Measurements from ENCODE around the gene UNCX. TPM values are rescaled to one million over a fixed set of nuclear protein-coding genes. Genes with fewer than 3 reads are reported as not detected.
"Not testable (repeated sequence)": the region's sequence is repeated elsewhere in the genome, so short reads cannot be mapped to it uniquely, and the experiment has no call there.

Gene UNCX
- total RNA-seq, 1 donor from 2014 or later: not detected

GRCh38 chr7:1253681-1254181, 21.1 kb downstream of the UNCX start:
- H3K4me3 Mint-ChIP-seq (ENCODE audit: low read depth): no peak overlapping the region
- H3K27ac Mint-ChIP-seq: no peak overlapping the region
- no peaks in the 10 kb centered on the region for H3K4me1 Mint-ChIP-seq (ENCODE audit: low read depth)
- intact Hi-C loops (cut with micrococcal nuclease): no loop called here
- H3K9me3 Mint-ChIP-seq: no peaks in the 10 kb centered on the region
- no peak for DNase-seq (ENCODE audit: low spot score)
- peaks cover 31% of the 10 kb centered on the region for H3K27me3 Mint-ChIP-seq (ENCODE audit: low read depth)
- no peaks in the 10 kb centered on the region for H3K36me3 Mint-ChIP-seq (ENCODE audit: low read depth)

DNA sequence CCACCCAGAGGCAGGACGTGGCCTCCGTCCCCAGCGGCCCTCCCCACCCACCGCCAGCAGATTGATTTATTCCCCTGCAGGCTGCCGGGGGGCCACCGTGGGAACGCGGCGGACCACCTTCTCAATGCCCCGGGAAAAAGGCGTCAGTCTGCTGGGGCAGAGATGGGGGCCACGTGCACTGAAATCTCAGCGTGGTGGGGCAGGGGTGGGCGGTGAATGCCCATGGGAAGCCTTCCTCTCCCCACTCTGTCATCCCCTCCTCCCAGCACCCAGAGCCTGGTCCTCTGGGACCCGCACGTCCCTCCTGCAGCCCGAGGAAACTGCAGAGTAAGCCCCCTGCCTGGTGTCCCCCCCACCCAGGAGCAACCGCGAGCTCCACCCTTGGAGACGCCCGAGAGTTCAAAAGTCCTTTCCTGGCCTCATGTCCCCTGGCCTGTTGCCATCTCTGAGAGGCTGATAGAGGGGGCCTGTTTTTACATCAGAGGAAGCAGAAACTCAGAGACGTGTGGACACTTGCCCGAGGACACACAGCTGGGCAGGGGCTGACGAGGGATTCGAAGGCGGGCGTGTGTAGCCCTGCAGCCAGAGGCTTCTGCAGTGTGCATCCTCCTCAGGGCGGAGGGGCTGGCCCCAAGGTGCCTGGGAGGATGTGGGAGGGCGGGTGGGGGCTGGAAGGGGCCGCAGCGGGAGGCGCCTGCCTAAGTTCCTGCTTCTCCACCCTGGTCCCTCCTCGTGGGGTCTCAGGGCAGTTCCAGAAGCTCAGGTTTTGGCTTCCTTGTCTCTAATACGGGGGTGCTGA, 21.8 kb downstream of the UNCX start:
- DNase-seq (ENCODE audit: low spot score): no peak
- no peak overlapping the region for H3K27ac Mint-ChIP-seq
- intact Hi-C loops (cut with micrococcal nuclease): no loop called here
- no peaks in the 10 kb centered on the region for H3K9me3 Mint-ChIP-seq
- H3K36me3 Mint-ChIP-seq (ENCODE audit: low read depth): no peaks in the 10 kb centered on the region
- H3K27me3 Mint-ChIP-seq (ENCODE audit: low read depth): peaks cover 30% of the 10 kb centered on the region
- H3K4me3 Mint-ChIP-seq (ENCODE audit: low read depth): no peak overlapping the region
- H3K4me1 Mint-ChIP-seq (ENCODE audit: low read depth): no peaks in the 10 kb centered on the region

- no peak overlapping the region for H3K27ac Mint-ChIP-seq
- no peak for DNase-seq (ENCODE audit: low spot score)
- no peaks in the 10 kb centered on the region for H3K9me3 Mint-ChIP-seq
- peaks cover 25% of the 10 kb centered on the region for H3K27me3 Mint-ChIP-seq (ENCODE audit: low read depth)
- H3K36me3 Mint-ChIP-seq (ENCODE audit: low read depth): no peaks in the 10 kb centered on the region
- intact Hi-C loops (cut with micrococcal nuclease): no loop called here
- no peak overlapping the region for H3K4me3 Mint-ChIP-seq (ENCODE audit: low read depth)
- no peaks in the 10 kb centered on the region for H3K4me1 Mint-ChIP-seq (ENCODE audit: low read depth)
These were observed 22.6 kb downstream of the UNCX start for GRCh38 chr7:1255080-1255816.

DNA sequence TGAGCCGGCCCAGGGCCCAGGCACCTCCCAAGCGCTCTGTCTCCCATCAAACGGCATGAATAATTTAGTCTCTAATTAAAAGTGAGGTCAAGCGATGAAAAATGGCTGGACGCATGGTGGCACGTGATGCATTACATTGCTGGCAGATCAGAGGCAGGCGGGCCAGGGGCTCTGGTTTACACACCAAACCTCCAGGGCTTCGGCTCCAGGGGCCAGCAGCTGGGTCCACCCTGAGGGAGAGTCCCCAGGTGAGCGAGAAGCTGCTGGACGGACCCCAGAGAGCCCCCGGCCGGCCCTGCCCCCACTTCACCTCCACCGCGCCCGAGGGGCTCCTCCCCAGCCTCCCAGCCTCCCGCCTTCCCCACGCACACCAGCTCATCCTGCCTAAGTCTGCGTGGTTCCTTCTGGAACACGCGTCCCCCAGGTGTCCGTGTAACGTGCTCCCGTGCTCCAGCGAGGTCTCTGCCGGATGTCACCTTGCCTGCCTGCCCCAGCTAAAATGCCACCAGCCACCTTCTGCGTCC, 23.2 kb downstream of the UNCX start:
- Mint-ChIP-seq H3K27me3 (ENCODE audit: low read depth) (peaks cover 20% of the 10 kb centered on the region), H3K4me3 (ENCODE audit: low read depth) (no peak overlapping the region)

GRCh38 chr7:1256621-1257020, 23.9 kb downstream of the UNCX start:
- Mint-ChIP-seq H3K27me3 (ENCODE audit: low read depth) (peaks cover 15% of the 10 kb centered on the region), H3K9me3 (no peaks in the 10 kb centered on the region), H3K27ac (no peak overlapping the region), H3K4me3 (ENCODE audit: low read depth) (no peak overlapping the region), H3K4me1 (ENCODE audit: low read depth) (no peaks in the 10 kb centered on the region), H3K36me3 (ENCODE audit: low read depth) (no peaks in the 10 kb centered on the region)
- intact Hi-C loops (cut with micrococcal nuclease): no loop called here
- DNase-seq (ENCODE audit: low spot score): no peak

More for the DNA sequence above, 23.2 kb downstream of the UNCX start:
- DNase-seq (ENCODE audit: low spot score): no peak
- Mint-ChIP-seq H3K4me1 (ENCODE audit: low read depth) (no peaks in the 10 kb centered on the region), H3K27ac (no peak overlapping the region), H3K36me3 (ENCODE audit: low read depth) (no peaks in the 10 kb centered on the region), H3K9me3 (no peaks in the 10 kb centered on the region)
- intact Hi-C loops (cut with micrococcal nuclease): no loop called here

DNA sequence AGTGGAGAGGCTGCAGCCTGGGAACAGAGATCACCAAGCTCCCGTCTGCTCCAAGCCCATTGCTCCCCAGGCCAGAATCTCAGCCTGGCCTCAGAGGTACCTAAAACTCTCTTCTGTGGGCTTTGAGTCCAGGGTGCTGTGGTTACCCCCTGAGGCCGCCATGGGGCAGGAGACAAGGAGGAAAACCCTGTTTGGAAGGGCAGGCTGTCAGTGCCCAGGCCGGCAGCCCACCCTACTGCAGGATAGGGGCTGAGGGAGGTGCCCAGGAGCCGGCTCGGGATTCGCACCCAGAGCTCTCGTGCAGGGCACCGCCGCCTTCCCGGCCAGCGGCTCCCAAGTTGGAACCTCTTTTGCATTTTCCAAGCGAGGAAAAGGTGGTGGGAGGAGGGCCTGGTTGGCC, 24.5 kb downstream of the UNCX start:
- Mint-ChIP-seq H3K9me3 (no peaks in the 10 kb centered on the region), H3K4me3 (ENCODE audit: low read depth) (no peak overlapping the region), H3K27ac (no peak overlapping the region), H3K27me3 (ENCODE audit: low read depth) (peaks cover 15% of the 10 kb centered on the region), H3K36me3 (ENCODE audit: low read depth) (no peaks in the 10 kb centered on the region), H3K4me1 (ENCODE audit: low read depth) (no peaks in the 10 kb centered on the region)
- no peak for DNase-seq (ENCODE audit: low spot score)
- intact Hi-C loops (cut with micrococcal nuclease): no loop called here

DNA sequence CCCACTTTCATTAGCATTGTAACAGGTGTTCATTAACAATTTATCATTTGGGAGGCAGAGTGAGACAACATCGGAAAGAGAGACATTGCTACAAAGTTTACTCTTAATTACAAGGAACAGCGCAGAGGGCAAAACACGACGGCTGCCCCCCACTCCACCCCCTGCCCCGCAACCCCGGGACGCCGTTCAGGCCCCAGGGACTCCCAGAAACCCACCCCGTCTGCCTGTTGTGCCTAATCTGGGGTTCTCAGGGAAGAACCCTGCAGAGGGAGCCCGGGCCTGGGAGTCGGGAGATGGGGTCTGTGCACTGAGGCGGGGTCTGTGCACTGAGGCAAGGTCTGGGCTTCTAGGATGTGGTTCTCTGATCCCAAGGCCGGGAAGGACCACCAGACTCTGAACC, 25.2 kb downstream of the UNCX start:
- DNase-seq (ENCODE audit: low spot score): no peak
- Mint-ChIP-seq H3K4me3 (ENCODE audit: low read depth) (no peak overlapping the region), H3K9me3 (no peaks in the 10 kb centered on the region), H3K4me1 (ENCODE audit: low read depth) (no peaks in the 10 kb centered on the region), H3K27me3 (ENCODE audit: low read depth) (peaks cover 15% of the 10 kb centered on the region), H3K36me3 (ENCODE audit: low read depth) (no peaks in the 10 kb centered on the region), H3K27ac (no peak overlapping the region)
- intact Hi-C loops (cut with micrococcal nuclease): no loop called here

- Mint-ChIP-seq H3K4me1 (ENCODE audit: low read depth) (no peaks in the 10 kb centered on the region), H3K36me3 (ENCODE audit: low read depth) (no peaks in the 10 kb centered on the region), H3K9me3 (no peaks in the 10 kb centered on the region), H3K27me3 (ENCODE audit: low read depth) (peaks cover 7% of the 10 kb centered on the region), H3K4me3 (ENCODE audit: low read depth) (no peak overlapping the region), H3K27ac (no peak overlapping the region)
- DNase-seq (ENCODE audit: low spot score): no peak
- intact Hi-C loops (cut with micrococcal nuclease): no loop called here
These were observed 27.1 kb downstream of the UNCX start for GRCh38 chr7:1259621-1260243.

DNA sequence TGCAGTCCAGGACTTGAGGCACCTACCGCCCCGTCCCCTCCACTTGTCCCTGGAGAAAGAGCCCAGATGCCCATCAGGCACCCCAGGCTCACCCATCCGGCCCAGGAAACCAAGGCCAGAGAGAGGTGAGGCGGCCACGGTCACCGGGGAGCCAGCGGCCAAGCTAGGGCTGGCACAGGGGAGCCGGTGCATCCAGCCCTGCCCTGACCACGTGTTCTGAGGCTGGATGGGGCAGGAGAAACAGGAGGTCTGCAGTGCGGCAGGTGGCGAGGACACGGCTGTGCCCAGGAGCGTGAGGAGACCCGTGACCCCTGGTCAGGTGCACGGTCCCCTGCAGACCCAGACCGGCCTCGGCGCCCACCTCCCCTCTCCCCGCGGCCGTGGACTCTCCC, 27.6 kb downstream of the UNCX start:
- DNase-seq (ENCODE audit: low spot score): no peak
- Mint-ChIP-seq H3K27me3 (ENCODE audit: low read depth) (peaks cover 7% of the 10 kb centered on the region), H3K36me3 (ENCODE audit: low read depth) (no peaks in the 10 kb centered on the region), H3K9me3 (no peaks in the 10 kb centered on the region), H3K4me3 (ENCODE audit: low read depth) (no peak overlapping the region), H3K4me1 (ENCODE audit: low read depth) (no peaks in the 10 kb centered on the region), H3K27ac (no peak overlapping the region)
- intact Hi-C loops (cut with micrococcal nuclease): no loop called here

- H3K4me3 Mint-ChIP-seq (ENCODE audit: low read depth); H3K36me3 Mint-ChIP-seq (ENCODE audit: low read depth); H3K27ac Mint-ChIP-seq; H3K9me3 Mint-ChIP-seq; intact Hi-C loops (cut with micrococcal nuclease); H3K4me1 Mint-ChIP-seq (ENCODE audit: low read depth); DNase-seq (ENCODE audit: low spot score): not testable (repeated sequence)
- peaks cover 10% of the 10 kb centered on the region for H3K27me3 Mint-ChIP-seq (ENCODE audit: low read depth)
These were observed 28.4 kb downstream of the UNCX start for GRCh38 chr7:1261036-1261435.

DNA sequence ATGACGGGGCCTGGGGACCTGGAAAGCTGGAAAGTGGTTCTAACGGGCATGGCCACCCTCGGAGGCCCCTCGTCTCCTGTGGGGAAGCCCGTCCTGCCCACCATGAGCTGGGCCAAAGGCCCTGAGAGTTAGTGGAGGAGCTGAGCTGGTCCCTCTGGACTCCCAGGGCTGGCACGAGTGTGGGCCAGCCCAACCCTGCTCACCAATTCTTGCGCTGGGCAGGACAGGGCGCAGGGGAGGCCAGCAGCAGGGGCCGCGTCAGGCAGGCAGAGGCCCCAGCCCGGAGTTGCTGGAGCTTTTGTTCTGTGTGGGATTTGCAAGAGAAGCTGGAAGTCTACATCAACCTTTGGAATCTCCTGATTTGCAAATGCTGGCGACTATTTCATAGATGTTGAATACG, 29.8 kb downstream of the UNCX start:
- Mint-ChIP-seq H3K36me3 (ENCODE audit: low read depth) (no peaks in the 10 kb centered on the region), H3K4me3 (ENCODE audit: low read depth) (no peak overlapping the region), H3K9me3 (no peaks in the 10 kb centered on the region), H3K27ac (no peak overlapping the region), H3K27me3 (ENCODE audit: low read depth) (peaks cover 7% of the 10 kb centered on the region), H3K4me1 (ENCODE audit: low read depth) (no peaks in the 10 kb centered on the region)
- no peak for DNase-seq (ENCODE audit: low spot score)
- intact Hi-C loops (cut with micrococcal nuclease): no loop called here

- H3K27me3 Mint-ChIP-seq (ENCODE audit: low read depth): peaks cover 7% of the 10 kb centered on the region
- no peak for DNase-seq (ENCODE audit: low spot score)
These were observed 30.8 kb downstream of the UNCX start for GRCh38 chr7:1263391-1263951.

More at GRCh38 chr7:1263391-1263951, 30.8 kb downstream of the UNCX start:
- Mint-ChIP-seq H3K4me3 (ENCODE audit: low read depth) (no peak overlapping the region), H3K4me1 (ENCODE audit: low read depth) (no peaks in the 10 kb centered on the region), H3K36me3 (ENCODE audit: low read depth) (no peaks in the 10 kb centered on the region), H3K9me3 (no peaks in the 10 kb centered on the region), H3K27ac (no peak overlapping the region)
- intact Hi-C loops (cut with micrococcal nuclease): no loop called here
